NT2/D1 (cell line): ENCODE data around the gene NAA35.
A peak's percentile ranks its signal among the peaks of the same experiment; 100 is the strongest.

Experiments used
- DNase-seq: peaks from one replicate; pipeline ENCODE4 v3.0.0-alpha.2; 2011; ENCODE audit warnings: low read depth, low spot score
- H3K27me3 ChIP-seq: 2 replicates; pipeline ENCODE4 v1.6.0; 2011; ENCODE audit warnings: mild to moderate bottlenecking; ENCODE audit not compliant: insufficient read length, insufficient read depth
- H3K36me3 ChIP-seq: 2 replicates; pipeline ENCODE4 v1.6.1; 2011; ENCODE audit warnings: mild to moderate bottlenecking, low read length, mixed read lengths; ENCODE audit not compliant: insufficient read depth, insufficient read length
- H3K4me1 ChIP-seq: 2 replicates; pipeline ENCODE4 v1.5.1; 2011; ENCODE audit not compliant: insufficient read depth, insufficient read length
- H3K4me3 ChIP-seq: 2 replicates; pipeline ENCODE4 v1.5.1; 2011; ENCODE audit warnings: low read depth; ENCODE audit not compliant: insufficient read length
- H3K9ac ChIP-seq: 2 replicates; pipeline ENCODE4 v1.6.0; 2011; ENCODE audit warnings: low read depth; ENCODE audit not compliant: insufficient read length
- H3K9me3 ChIP-seq: 2 replicates; pipeline ENCODE4 v1.5.1; 2011; ENCODE audit warnings: mild to moderate bottlenecking, low read length; ENCODE audit not compliant: insufficient read depth
- SUZ12 ChIP-seq: IDR thresholded peaks from 2 replicates; pipeline ENCODE4 v1.6.1; 2011; ENCODE audit not compliant: insufficient read length, insufficient read depth; ENCODE audit errors: extremely low read depth
- YY1 ChIP-seq: IDR thresholded peaks from 2 replicates; pipeline ENCODE4 v1.6.1; 2011; ENCODE audit not compliant: insufficient read length, insufficient read depth
- ZNF274 ChIP-seq: IDR thresholded peaks from 2 replicates; pipeline ENCODE4 v1.6.1; 2011; ENCODE audit warnings: mild to moderate bottlenecking, low read depth, low read length

NAA35 gene

DNA sequence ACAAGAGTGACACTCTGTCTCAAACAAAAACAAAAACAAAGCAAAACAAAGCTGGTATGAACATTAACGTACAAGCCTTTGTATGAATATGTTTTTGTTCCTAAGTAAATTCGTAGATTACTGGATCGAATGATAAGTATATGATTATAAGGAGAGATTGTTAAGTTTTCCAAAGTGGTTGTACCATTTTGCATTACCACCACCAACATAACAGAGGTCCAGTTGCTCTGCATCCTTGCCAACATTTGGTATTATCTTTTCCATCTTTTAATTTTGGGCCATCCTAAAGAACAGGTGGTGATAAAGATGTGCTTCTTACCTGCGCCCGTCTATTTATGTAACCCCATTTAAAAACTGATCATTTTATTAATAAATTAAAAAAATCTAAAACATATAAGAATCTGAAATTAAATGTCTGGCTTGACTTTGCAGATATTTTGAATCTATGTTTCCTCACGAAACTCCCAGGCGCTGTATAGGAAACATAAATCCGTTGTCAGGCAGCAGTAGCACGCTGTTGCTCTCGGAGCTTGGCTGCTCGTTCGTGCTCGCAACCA, 593 bp upstream of the NAA35 start:
- Histone ChIP-seq H3K9me3 (no peaks in the 10 kb centered on the region), H3K4me1 (no peaks in the 10 kb centered on the region), H3K9ac (peak overlapping the region; percentile 53), H3K27me3 (no peaks in the 10 kb centered on the region), H3K36me3 (peaks cover 33% of the 10 kb centered on the region), H3K4me3 (peak overlapping the region; percentile 31)
- TF ChIP-seq YY1 (no peak), SUZ12 (no peak), ZNF274 (no peak)
- no peak for DNase-seq

DNA sequence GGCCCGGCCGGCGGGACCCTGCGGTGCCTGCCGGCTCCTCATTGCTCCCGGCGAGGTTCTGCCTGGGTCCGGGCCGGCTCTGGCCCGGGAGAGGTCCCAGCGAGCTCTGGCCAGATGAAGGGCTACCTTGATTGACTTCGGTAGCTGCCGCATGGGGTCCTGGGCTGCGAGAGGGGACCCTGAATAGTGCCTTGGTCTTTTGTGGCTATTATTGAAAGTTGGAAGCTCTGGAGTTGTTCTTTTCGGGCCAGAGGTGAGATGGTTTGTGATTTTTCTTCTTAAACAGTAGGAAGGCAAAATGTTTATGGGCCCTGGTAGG, 635 bp downstream of the NAA35 start:
- H3K36me3 ChIP-seq = peaks cover 44% of the 10 kb centered on the region
- H3K27me3 ChIP-seq = no peaks in the 10 kb centered on the region
- peak overlapping the region; percentile 94 for H3K9ac ChIP-seq
- peak overlapping the region; percentile 95 for H3K4me3 ChIP-seq
- H3K9me3 ChIP-seq = no peaks in the 10 kb centered on the region
- no peaks in the 10 kb centered on the region for H3K4me1 ChIP-seq
- no peak for DNase-seq
- TF ChIP-seq YY1 (no peak), SUZ12 (no peak), ZNF274 (no peak)

DNA sequence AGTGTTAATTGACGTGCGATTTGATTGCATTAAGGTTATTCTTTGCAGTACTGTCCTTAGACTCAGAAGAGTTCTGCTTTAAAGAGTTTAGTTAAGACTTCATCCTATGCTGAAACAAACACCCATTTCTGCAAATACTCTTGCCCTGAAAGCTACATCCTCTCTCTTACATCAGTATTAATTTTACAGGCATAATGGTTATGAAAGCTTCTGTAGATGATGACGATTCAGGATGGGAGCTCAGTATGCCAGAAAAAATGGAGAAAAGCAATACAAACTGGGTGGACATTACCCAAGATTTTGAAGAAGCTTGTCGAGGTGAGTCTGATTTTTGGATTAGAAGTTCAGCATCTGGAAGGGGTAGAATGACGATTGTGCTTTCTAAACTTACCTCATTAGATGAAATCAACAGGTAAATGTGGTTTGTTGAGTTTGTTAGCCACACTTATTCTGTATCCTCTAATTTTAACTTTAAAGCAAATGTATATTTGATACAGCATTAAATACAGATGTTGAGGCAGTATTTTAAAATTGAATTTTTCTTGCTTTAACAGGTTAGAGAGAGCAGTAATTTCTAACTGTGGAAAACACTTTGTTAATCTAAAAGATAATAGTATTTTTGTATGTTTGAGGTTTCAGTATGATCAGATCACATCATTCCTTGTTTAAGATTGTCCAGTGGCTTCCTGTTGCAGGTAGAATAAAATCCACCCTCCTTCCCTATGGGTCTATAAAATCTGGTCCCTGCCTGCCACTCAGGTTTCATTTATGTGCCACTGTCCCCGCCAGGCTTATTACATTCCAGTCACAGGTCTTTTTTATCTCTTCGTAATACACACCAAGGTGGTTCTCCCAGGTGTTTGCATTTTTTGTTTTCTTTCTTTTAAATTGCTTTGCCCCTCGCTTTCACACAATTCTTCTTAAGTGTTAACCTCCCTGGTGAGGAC, 1.3 kb downstream of the NAA35 start:
- H3K9ac ChIP-seq = peak overlapping the region; percentile 94
- peaks cover 50% of the 10 kb centered on the region for H3K36me3 ChIP-seq
- no peak for TF ChIP-seq YY1
- TF ChIP-seq SUZ12 = no peak
- no peak for TF ChIP-seq ZNF274
- no peak for DNase-seq
- H3K4me1 ChIP-seq = no peaks in the 10 kb centered on the region
- no peaks in the 10 kb centered on the region for H3K9me3 ChIP-seq
- peak overlapping the region; percentile 95 for H3K4me3 ChIP-seq
- no peaks in the 10 kb centered on the region for H3K27me3 ChIP-seq

DNA sequence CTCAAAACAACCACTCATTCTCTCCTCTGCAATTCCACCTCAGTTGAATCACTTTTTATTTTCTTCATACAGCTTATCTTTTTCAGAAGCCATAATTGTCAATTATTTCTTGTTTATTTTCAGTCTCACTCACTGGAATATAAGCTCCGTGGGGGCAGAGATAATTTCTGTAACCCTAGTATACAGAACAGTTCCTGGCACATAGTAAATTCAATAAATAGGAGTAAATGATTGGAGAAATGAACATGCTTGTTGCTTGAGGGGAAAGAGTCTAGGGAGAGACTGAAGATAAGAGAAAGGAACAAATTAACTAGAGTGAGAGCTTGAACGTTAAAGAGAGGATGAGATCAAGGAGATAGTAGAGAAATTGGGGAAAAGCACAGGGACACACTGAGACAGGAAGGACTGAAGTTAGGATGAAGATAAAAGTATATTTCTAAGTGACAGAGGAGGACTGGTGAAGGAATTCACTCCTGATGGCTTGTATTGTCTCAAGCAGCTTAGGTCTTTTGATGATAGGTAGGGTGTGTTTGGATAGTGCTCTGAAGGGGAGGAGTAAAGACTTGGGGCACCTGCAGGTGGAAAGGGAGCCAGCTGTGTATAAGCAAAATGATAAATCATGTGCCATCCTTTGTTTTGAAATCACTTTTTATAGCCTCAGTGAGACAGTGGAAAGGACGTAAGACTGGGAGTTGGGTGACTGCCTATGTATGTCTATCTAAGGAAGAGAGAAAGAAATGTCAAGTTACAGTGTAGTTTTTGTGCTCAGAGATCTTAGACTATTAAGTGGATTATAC, 2.2 kb downstream of the NAA35 start:
- no peak overlapping the region for H3K9ac ChIP-seq
- H3K9me3 ChIP-seq = no peaks in the 10 kb centered on the region
- peaks cover 58% of the 10 kb centered on the region for H3K36me3 ChIP-seq
- TF ChIP-seq ZNF274 (no peak), SUZ12 (no peak), YY1 (no peak)
- DNase-seq = no peak
- H3K4me1 ChIP-seq = no peaks in the 10 kb centered on the region
- no peaks in the 10 kb centered on the region for H3K27me3 ChIP-seq
- no peak overlapping the region for H3K4me3 ChIP-seq

DNA sequence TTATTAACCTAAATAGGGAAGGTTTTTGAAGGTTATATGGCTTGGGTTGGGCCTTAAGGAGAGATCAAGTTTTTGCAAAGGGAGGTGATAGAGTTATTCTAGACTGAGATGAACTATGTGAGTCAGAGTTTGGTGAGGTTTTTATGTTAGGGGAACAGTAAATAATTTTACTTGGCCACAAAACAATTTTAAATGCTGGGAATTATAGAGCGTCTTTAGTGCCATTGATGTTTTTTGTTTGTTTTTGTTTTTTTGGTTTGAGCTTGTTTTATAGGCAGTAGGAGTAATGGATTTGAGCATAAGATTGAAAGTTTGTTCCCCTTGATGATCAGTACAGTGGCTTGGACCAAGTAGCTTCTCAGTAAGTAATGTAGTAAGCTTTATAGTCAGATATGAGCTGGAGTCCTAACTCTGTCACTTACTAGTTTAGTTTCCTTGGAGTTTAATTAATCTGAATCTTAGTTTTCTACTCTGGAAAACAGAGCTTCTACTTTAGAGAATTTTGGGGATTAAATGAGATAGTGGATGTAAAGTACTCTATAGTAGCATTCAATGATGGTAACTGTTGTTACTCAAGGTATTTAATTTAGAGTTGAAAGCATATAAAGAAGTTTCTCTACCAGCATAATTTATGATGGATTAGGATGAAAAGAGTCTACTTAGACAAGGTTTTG, 2.9 kb downstream of the NAA35 start:
- H3K4me3 ChIP-seq = no peak overlapping the region
- H3K27me3 ChIP-seq = no peaks in the 10 kb centered on the region
- TF ChIP-seq YY1 (no peak), SUZ12 (no peak), ZNF274 (no peak)
- no peak overlapping the region for H3K9ac ChIP-seq
- no peaks in the 10 kb centered on the region for H3K9me3 ChIP-seq
- no peak for DNase-seq
- peaks cover 59% of the 10 kb centered on the region for H3K36me3 ChIP-seq
- H3K4me1 ChIP-seq = no peaks in the 10 kb centered on the region

DNA sequence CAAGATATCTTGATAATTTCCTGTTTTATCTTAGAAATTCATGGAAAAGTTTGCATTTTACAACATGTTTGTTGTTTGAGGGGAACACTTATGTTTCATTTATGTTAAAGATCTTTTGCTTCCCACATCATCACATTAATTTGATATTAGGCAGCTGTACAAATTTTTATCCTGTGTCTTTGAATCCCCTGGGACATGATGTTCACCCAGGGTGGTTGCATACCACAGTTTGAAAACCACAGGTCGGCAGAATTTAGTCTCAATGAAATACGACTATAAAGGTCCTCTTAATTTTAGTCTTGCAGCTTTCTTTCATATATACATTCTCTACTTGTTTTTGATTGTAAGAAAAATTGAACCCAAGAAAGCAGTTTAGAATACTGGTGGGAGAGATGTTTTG, 3.7 kb downstream of the NAA35 start:
- Histone ChIP-seq H3K27me3 (no peaks in the 10 kb centered on the region), H3K36me3 (peaks cover 59% of the 10 kb centered on the region), H3K9ac (no peak overlapping the region), H3K9me3 (no peaks in the 10 kb centered on the region), H3K4me3 (no peak overlapping the region), H3K4me1 (no peaks in the 10 kb centered on the region)
- no peak for TF ChIP-seq SUZ12
- TF ChIP-seq ZNF274 = no peak
- no peak for TF ChIP-seq YY1
- no peak for DNase-seq
